Kidney (tissue), 14 donors: Measurements from ENCODE around the gene LRRC47. TPM values are rescaled to one million over a fixed set of nuclear protein-coding genes. Genes with fewer than 3 reads are reported as not detected.

Experiments used
- DNase-seq, 5 donors: peaks; one replicate each; pipeline ENCODE4 v3.0.0-alpha.2; 2013 to 2020
- FAIRE-seq: peaks from 2 replicates; lab custom pipeline; 2012; peaks lifted over from hg19 to GRCh38; lab: Jason Lieb, UNC
- H3K27ac ChIP-seq, 2 donors: one replicate each; pipeline ENCODE4 v1.7.0; 2013; ENCODE audit warnings: low read depth in 2 of 2, low read length in 2 of 2, inconsistent platforms in 1 of 2
- H3K27me3 ChIP-seq: one replicate; pipeline ENCODE4 v1.7.1; 2013; ENCODE audit warnings: low read length, inconsistent platforms; ENCODE audit not compliant: control insufficient read depth, insufficient read depth
- H3K36me3 ChIP-seq, 3 donors: one replicate each; pipeline versions ENCODE4 v1.7.0 to v1.7.1; 2013; ENCODE audit warnings: low read length in 3 of 3, control low read depth in 1 of 3, inconsistent platforms in 1 of 3; ENCODE audit not compliant: insufficient read depth in 3 of 3, control insufficient read depth in 2 of 3
- H3K4me1 ChIP-seq, 3 donors: one replicate each; pipeline versions ENCODE4 v1.7.0 to v1.7.1; 2013; ENCODE audit warnings: low read length in 3 of 3, inconsistent platforms in 1 of 3, low read depth in 1 of 3; ENCODE audit not compliant: control insufficient read depth in 2 of 3, insufficient read depth in 2 of 3
- H3K4me3 ChIP-seq, 3 donors: one replicate each; pipeline versions ENCODE4 v1.7.0 to v1.8.1; 2013; ENCODE audit warnings: low read length in 3 of 3, control low read depth in 1 of 3, inconsistent platforms in 1 of 3
- H3K9ac ChIP-seq, 3 donors: one replicate each; pipeline versions ENCODE4 v1.7.0 to v1.7.1; 2013; ENCODE audit warnings: low read length in 3 of 3, control low read depth in 1 of 3, inconsistent platforms in 1 of 3
- H3K9me3 ChIP-seq, 3 donors: one replicate each; pipeline versions ENCODE4 v1.7.0 to v1.7.1; 2013; ENCODE audit warnings: low read length in 3 of 3, control low read depth in 1 of 3, inconsistent platforms in 1 of 3; ENCODE audit not compliant: control insufficient read depth in 2 of 3, insufficient read depth in 1 of 3
- intact Hi-C: fragments of 100-400 bp; cut with DNase I; formaldehyde crosslinking; loops from one replicate; pipeline ENCODE4 v1.11.1; 2022
- polyA plus RNA-seq: library from polyadenylated mRNA; stranded (reverse); fragments of 350-450 nt; fragmentation: Illumina TruSeq; extraction: RNeasy Lipid Tissue Mini Kit (QIAGEN cat#74804); gene quantifications from one replicate; pipeline ENCODE4 v1.2.3, GENCODE V29; 2014; ENCODE audit warnings: low read depth, low replicate concordance; ENCODE audit not compliant: insufficient read depth
- total RNA-seq: library from RNA; stranded (reverse); fragmentation: NEBNext Ultra II Directional; extraction: Animal tissue kit (Norgen Biotek cat#: 25700); gene quantifications from one replicate; pipeline ENCODE4 v1.2.1, GENCODE V29; 2021
- TF ChIP-seq, protein P1 (sequence below): IDR thresholded peaks from 3 replicates; pipeline ENCODE4 v1.5.1; 2012; ENCODE audit warnings: mild to moderate bottlenecking, moderate library complexity, borderline replicate concordance; ENCODE audit not compliant: insufficient read depth; ENCODE audit errors: extremely low read depth
- donor health status: control.
- donor health status: control.
- donor health status: control.
- donor health status: control.
- donor health status: control.
- donor health status: DM: yes; HTN: yes; CAD: no.
- donor health status: Normal renal cell carcinoma (clear cell type).

Gene LRRC47
- total and polyA plus RNA-seq, 2 donors from 2014 or later = 28.8 to 42.4 TPM

DNA sequence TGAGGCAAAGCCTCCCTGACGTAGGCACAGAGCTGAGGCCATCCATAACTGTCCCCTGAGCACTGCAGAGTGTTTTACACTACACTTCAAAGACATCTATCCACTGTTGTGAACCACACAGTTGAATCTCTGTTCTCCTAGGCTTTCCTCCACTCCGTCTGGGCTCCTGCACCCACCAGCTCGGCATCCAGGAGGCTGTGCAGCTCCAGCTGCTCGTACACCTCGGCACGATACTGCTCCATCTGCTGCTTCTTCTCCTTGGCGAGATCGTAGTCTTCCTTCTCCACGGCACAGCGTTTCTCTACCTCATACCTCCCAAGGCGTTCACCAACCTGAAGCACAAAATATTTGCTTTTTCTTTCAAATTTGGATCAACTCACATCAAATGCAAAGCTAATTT is 42.5 kb upstream of the LRRC47 start:
- FAIRE-seq (no peak), DNase-seq (peak in 1 of 5 donors; percentile 22)
- H3K9ac ChIP-seq = no peak overlapping the region
- H3K27ac ChIP-seq = no peak overlapping the region
- no peak overlapping the region for H3K4me3 ChIP-seq
- no peaks in the 10 kb centered on the region for H3K27me3 ChIP-seq
- H3K36me3 ChIP-seq = peaks cover 9 to 48% (median 31%) of the 10 kb centered on the region in 3 donors
- no peaks in the 10 kb centered on the region for H3K4me1 ChIP-seq
- TF ChIP-seq, protein P1, sequence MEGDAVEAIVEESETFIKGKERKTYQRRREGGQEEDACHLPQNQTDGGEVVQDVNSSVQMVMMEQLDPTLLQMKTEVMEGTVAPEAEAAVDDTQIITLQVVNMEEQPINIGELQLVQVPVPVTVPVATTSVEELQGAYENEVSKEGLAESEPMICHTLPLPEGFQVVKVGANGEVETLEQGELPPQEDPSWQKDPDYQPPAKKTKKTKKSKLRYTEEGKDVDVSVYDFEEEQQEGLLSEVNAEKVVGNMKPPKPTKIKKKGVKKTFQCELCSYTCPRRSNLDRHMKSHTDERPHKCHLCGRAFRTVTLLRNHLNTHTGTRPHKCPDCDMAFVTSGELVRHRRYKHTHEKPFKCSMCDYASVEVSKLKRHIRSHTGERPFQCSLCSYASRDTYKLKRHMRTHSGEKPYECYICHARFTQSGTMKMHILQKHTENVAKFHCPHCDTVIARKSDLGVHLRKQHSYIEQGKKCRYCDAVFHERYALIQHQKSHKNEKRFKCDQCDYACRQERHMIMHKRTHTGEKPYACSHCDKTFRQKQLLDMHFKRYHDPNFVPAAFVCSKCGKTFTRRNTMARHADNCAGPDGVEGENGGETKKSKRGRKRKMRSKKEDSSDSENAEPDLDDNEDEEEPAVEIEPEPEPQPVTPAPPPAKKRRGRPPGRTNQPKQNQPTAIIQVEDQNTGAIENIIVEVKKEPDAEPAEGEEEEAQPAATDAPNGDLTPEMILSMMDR = no peak
- intact Hi-C loops = no loop called here
- H3K9me3 ChIP-seq = no peaks in the 10 kb centered on the region

DNA sequence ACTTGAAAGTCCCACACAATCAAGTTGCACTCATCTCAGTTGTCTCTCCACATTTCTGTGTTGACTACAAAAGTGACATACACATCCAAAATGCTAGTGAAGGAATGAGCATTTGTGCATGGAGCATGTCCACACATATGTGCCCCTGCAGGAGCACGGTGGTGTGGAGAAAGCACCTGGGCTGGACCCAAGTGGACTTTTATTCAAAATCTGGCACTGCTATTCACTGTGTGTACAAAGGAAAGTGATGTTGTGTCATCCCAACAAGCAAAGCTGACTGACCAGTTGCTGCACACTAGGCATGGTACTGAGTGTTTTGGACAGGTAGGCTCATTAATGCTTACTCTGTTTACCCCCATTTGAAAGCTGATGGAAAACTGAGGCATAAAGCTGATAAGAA is 41.4 kb upstream of the LRRC47 start:
- no peaks in the 10 kb centered on the region for H3K4me1 ChIP-seq
- no peaks in the 10 kb centered on the region for H3K9me3 ChIP-seq
- FAIRE-seq (no peak), DNase-seq (no peak)
- intact Hi-C loops = no loop called here
- no peak overlapping the region for H3K9ac ChIP-seq
- TF ChIP-seq, protein P1 = no peak
- H3K27ac ChIP-seq = no peak overlapping the region
- no peaks in the 10 kb centered on the region for H3K27me3 ChIP-seq
- peaks cover 9 to 48% (median 34%) of the 10 kb centered on the region in 3 donors for H3K36me3 ChIP-seq
- no peak overlapping the region for H3K4me3 ChIP-seq

DNA sequence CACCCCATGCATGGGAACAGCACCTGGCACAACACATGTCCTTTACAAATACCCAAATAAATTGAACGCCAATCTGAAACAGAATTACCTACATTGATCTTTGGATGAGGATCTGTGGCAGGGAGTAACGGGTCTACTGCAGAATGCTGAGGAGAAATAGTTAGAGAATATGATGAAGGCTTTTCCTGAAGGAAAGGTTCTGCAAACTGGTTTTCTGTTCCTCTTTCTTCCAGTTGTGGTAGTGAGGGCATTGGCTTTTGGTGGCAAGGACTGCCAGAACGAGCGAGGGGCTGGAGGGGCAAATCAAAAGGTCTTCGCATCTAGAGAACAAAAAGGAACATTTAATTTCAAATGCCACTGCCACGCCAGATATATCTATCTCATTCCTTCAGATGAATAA is 40.9 kb upstream of the LRRC47 start:
- no peak for DNase-seq
- peaks cover 11 to 51% (median 37%) of the 10 kb centered on the region in 3 donors for H3K36me3 ChIP-seq
- H3K27me3 ChIP-seq = no peaks in the 10 kb centered on the region
- H3K9me3 ChIP-seq = no peaks in the 10 kb centered on the region
- H3K27ac ChIP-seq = no peak overlapping the region
- intact Hi-C loops = no loop called here
- no peak overlapping the region for H3K4me3 ChIP-seq
- H3K9ac ChIP-seq = no peak overlapping the region
- peaks cover 0 to 1% (median 0%) of the 10 kb centered on the region in 3 donors for H3K4me1 ChIP-seq
- TF ChIP-seq, protein P1 = no peak
- no peak for FAIRE-seq

DNA sequence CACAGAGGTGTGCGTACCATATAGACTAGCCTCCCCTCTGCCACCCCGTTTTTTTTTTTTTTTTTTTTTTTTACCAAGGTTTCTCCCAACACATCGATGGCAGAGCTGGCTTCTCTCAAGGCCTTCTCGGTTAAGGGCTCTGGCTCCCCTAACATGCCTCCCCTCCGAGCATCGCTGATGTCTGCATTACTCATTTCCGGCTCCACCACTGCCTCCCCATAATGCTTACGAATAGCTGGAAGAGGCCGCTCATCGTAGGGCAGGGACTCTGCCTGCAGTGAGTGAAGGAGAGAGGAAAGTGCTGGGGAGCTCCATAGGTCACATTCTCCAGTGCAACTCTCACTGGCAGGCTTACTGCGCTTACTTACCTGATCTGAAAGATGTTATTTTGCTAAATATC is 40.1 kb upstream of the LRRC47 start:
- Histone ChIP-seq H3K27ac (no peak overlapping the region), H3K9ac (no peak overlapping the region), H3K27me3 (no peaks in the 10 kb centered on the region), H3K9me3 (no peaks in the 10 kb centered on the region), H3K4me3 (no peak overlapping the region), H3K36me3 (peaks cover 13 to 53% (median 39%) of the 10 kb centered on the region in 3 donors), H3K4me1 (peaks cover 0 to 4% (median 0%) of the 10 kb centered on the region in 3 donors)
- no peak for FAIRE-seq
- intact Hi-C loops = no loop called here
- TF ChIP-seq, protein P1 = no peak
- peak in 1 of 5 donors; percentile 10 for DNase-seq
